ENCODE data around the gene SAYSD1. TPM values are rescaled to one million over a fixed set of nuclear protein-coding genes. Genes with fewer than 3 reads are reported as not detected.

The SAYSD1 gene
- total and polyA plus RNA-seq, 2 experiments from 2014 or later = 16.9 to 23.4 TPM

GRCh38 chr6:39075010-39075686, 39.8 kb downstream of the SAYSD1 start:
- TF ChIP-seq, protein P1, sequence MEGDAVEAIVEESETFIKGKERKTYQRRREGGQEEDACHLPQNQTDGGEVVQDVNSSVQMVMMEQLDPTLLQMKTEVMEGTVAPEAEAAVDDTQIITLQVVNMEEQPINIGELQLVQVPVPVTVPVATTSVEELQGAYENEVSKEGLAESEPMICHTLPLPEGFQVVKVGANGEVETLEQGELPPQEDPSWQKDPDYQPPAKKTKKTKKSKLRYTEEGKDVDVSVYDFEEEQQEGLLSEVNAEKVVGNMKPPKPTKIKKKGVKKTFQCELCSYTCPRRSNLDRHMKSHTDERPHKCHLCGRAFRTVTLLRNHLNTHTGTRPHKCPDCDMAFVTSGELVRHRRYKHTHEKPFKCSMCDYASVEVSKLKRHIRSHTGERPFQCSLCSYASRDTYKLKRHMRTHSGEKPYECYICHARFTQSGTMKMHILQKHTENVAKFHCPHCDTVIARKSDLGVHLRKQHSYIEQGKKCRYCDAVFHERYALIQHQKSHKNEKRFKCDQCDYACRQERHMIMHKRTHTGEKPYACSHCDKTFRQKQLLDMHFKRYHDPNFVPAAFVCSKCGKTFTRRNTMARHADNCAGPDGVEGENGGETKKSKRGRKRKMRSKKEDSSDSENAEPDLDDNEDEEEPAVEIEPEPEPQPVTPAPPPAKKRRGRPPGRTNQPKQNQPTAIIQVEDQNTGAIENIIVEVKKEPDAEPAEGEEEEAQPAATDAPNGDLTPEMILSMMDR (IDR thresholded peaks at IDR 0.05; ENCODE audit: poor library complexity) = no peak
- TF ChIP-seq EZH2phosphoT487 (IDR thresholded peaks at IDR 0.05; ENCODE audit: low read depth, severe bottlenecking, unreplicated experiment) (no peak), EZH2 (IDR thresholded peaks at IDR 0.05; ENCODE audit: borderline replicate concordance) (no peak)
- Histone ChIP-seq H4K20me1 (ENCODE audit: insufficient read depth, poor library complexity, severe bottlenecking) (no peaks in the 10 kb centered on the region), H3K4me1 (ENCODE audit: insufficient read depth) (no peaks in the 10 kb centered on the region), H3K4me2 (no peak overlapping the region), H3K27me3 (no peaks in the 10 kb centered on the region), H3K9me3 (ENCODE audit: low read depth) (no peaks in the 10 kb centered on the region), H3K9me2 (replicated peaks; ENCODE audit: insufficient read depth) (no peaks in the 10 kb centered on the region), H3K79me2 (no peaks in the 10 kb centered on the region), H3K4me3 (no peak overlapping the region), H3K27ac (no peak overlapping the region), H3K36me3 (replicated peaks; ENCODE audit: insufficient read depth, low read depth) (no peaks in the 10 kb centered on the region), H2AFZ (no peak overlapping the region)
- 73% methylated on average over 12 of the region's 12 CpGs for WGBS (ENCODE audit: low lambda C conversion rate, missing lambda C conversion rate)
- no peak for DNase-seq (ENCODE audit: low spot score)

DNA sequence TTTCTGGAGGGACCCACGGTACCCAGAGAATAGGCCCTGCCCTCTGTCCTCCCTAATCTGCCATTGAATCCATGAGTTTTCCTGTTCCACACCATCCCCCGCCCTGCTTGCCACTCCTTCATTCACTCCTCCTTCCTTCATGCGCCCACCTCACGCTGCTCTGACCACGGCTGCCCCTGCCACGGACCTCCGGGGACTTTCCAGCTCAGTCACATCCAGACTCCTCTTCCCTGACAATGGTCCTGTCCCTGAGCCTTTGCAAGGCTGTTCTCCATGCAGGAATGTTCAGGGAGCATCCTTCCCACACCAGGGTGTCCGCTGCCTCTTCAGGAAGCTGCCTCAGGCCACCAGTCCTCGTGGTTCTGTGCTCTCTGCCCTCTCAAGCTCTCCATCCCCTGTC, 40.5 kb downstream of the SAYSD1 start:
- no peak for DNase-seq (ENCODE audit: low spot score)
- Histone ChIP-seq H3K4me2 (no peak overlapping the region), H3K9me2 (replicated peaks; ENCODE audit: insufficient read depth) (no peaks in the 10 kb centered on the region), H3K4me1 (ENCODE audit: insufficient read depth) (no peaks in the 10 kb centered on the region), H4K20me1 (ENCODE audit: insufficient read depth, poor library complexity, severe bottlenecking) (no peaks in the 10 kb centered on the region), H3K9me3 (ENCODE audit: low read depth) (no peaks in the 10 kb centered on the region), H3K4me3 (no peak overlapping the region), H3K79me2 (no peaks in the 10 kb centered on the region), H3K27ac (no peak overlapping the region), H2AFZ (no peak overlapping the region), H3K36me3 (replicated peaks; ENCODE audit: insufficient read depth, low read depth) (no peaks in the 10 kb centered on the region), H3K27me3 (no peaks in the 10 kb centered on the region)
- 92% methylated on average over 9 of the region's 9 CpGs for WGBS (ENCODE audit: low lambda C conversion rate, missing lambda C conversion rate)
- no peak for TF ChIP-seq EZH2phosphoT487 (IDR thresholded peaks at IDR 0.05; ENCODE audit: low read depth, severe bottlenecking, unreplicated experiment)
- TF ChIP-seq, protein P1 (IDR thresholded peaks at IDR 0.05; ENCODE audit: poor library complexity) = no peak
- TF ChIP-seq EZH2 (IDR thresholded peaks at IDR 0.05; ENCODE audit: borderline replicate concordance) = no peak

GRCh38 chr6:39073471-39074355, 41.3 kb downstream of the SAYSD1 start:
- DNase-seq (ENCODE audit: low spot score) = no peak
- Histone ChIP-seq H3K4me2 (no peak overlapping the region), H3K27ac (no peak overlapping the region), H3K79me2 (no peaks in the 10 kb centered on the region), H3K4me3 (no peak overlapping the region), H2AFZ (no peak overlapping the region), H3K9me3 (ENCODE audit: low read depth) (no peaks in the 10 kb centered on the region), H3K27me3 (no peaks in the 10 kb centered on the region), H3K36me3 (replicated peaks; ENCODE audit: insufficient read depth, low read depth) (no peaks in the 10 kb centered on the region), H3K4me1 (ENCODE audit: insufficient read depth) (no peaks in the 10 kb centered on the region), H4K20me1 (ENCODE audit: insufficient read depth, poor library complexity, severe bottlenecking) (no peaks in the 10 kb centered on the region), H3K9me2 (replicated peaks; ENCODE audit: insufficient read depth) (no peaks in the 10 kb centered on the region)
- TF ChIP-seq EZH2phosphoT487 (IDR thresholded peaks at IDR 0.05; ENCODE audit: low read depth, severe bottlenecking, unreplicated experiment) = no peak
- WGBS (ENCODE audit: low lambda C conversion rate, missing lambda C conversion rate) = 93% methylated on average over 17 of the region's 17 CpGs

- no peak overlapping the region for H2AFZ ChIP-seq
- no peaks in the 10 kb centered on the region for H3K9me3 ChIP-seq (ENCODE audit: low read depth)
- H3K36me3 ChIP-seq (replicated peaks; ENCODE audit: insufficient read depth, low read depth) = no peaks in the 10 kb centered on the region
- DNase-seq (ENCODE audit: low spot score) = no peak
- no peaks in the 10 kb centered on the region for H3K79me2 ChIP-seq
- no peak overlapping the region for H3K27ac ChIP-seq
- TF ChIP-seq EZH2 (IDR thresholded peaks at IDR 0.05; ENCODE audit: borderline replicate concordance) (no peak), EZH2phosphoT487 (IDR thresholded peaks at IDR 0.05; ENCODE audit: low read depth, severe bottlenecking, unreplicated experiment) (no peak)
- TF ChIP-seq, protein P1 (IDR thresholded peaks at IDR 0.05; ENCODE audit: poor library complexity) = no peak
- no peaks in the 10 kb centered on the region for H4K20me1 ChIP-seq (ENCODE audit: insufficient read depth, poor library complexity, severe bottlenecking)
- H3K27me3 ChIP-seq = no peaks in the 10 kb centered on the region
- 98% methylated on average over 9 of the region's 9 CpGs for WGBS (ENCODE audit: low lambda C conversion rate, missing lambda C conversion rate)
- H3K4me1 ChIP-seq (ENCODE audit: insufficient read depth) = no peaks in the 10 kb centered on the region
- H3K4me3 ChIP-seq = no peak overlapping the region
- no peaks in the 10 kb centered on the region for H3K9me2 ChIP-seq (replicated peaks; ENCODE audit: insufficient read depth)
- no peak overlapping the region for H3K4me2 ChIP-seq
These were observed 42.2 kb downstream of the SAYSD1 start for GRCh38 chr6:39072830-39073229.

Data from hepatocyte (in vitro differentiated cells).